Rectal smooth muscle tissue (tissue), 1 donor: Measurements from ENCODE around the gene OR4C15.

Experiments
- H3K27ac ChIP-seq: one replicate; pipeline ENCODE4 v1.7.0; 2013; ENCODE audit warnings: low read depth, low read length, inconsistent platforms
- H3K27me3 ChIP-seq: one replicate; pipeline ENCODE4 v1.7.0; 2013; ENCODE audit warnings: low read length; ENCODE audit not compliant: control insufficient read depth, insufficient read depth
- H3K36me3 ChIP-seq: one replicate; pipeline ENCODE4 v1.7.0; 2013; ENCODE audit warnings: low read length; ENCODE audit not compliant: control insufficient read depth, insufficient read depth
- H3K4me1 ChIP-seq: one replicate; pipeline ENCODE4 v1.7.0; 2013; ENCODE audit warnings: low read length; ENCODE audit not compliant: control insufficient read depth, insufficient read depth
- H3K4me3 ChIP-seq: one replicate; pipeline ENCODE4 v1.7.0; 2013; ENCODE audit warnings: low read length
- H3K9ac ChIP-seq: one replicate; pipeline ENCODE4 v1.7.0; 2013; ENCODE audit warnings: low read length

OR4C15 gene

DNA sequence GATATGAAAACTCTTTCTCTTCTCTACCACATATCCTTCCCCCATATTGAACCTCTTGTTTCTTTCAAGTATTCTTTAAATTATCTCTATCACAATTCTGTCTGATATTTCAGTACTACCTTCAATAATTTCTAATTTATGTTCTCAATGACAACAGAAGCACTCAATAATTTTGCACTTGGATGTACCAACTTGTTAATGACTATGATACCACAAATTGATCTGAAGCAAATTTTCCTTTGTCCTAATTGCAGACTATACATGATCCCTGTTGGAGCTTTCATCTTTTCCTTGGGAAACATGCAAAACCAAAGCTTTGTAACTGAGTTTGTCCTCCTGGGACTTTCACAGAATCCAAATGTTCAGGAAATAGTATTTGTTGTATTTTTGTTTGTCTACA is at the start of gene OR4C15:
Gene OR4C15 (plus strand): TSS at position 301 of the 400 bp plus-strand sequence. CDS start 0 bp downstream, at position 301.
- H3K4me3 ChIP-seq, result no peak within 1 kb of the TSS
- no peaks in the 10 kb centered on the region for H3K4me1 ChIP-seq
- no peaks in the 10 kb centered on the region for H3K36me3 ChIP-seq
- H3K27me3 ChIP-seq, result no peaks in the 10 kb centered on the region
- no peak within 1 kb of the TSS for H3K27ac ChIP-seq
- H3K9ac ChIP-seq, result no peak within 1 kb of the TSS

DNA sequence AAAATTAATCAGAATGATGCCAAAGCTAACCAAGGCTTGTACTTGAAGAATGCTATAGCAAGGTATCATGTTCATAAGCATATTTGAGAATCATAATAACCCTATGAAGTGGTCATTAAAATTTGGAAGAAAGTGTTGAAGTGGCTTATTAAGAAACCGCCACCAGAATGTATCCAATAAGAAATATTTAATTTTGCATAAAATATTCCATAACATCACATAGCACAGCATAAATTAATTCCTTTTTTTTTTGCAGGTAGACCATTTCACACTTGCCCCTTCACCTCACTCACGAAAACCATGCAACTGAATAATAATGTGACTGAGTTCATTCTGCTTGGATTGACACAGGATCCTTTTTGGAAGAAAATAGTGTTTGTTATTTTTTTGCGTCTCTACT is 17.6 kb downstream of the OR4C15 start, which contains the start of gene OR4C16:
Gene OR4C16 (plus strand): TSS at position 301 of the 400 bp plus-strand sequence. CDS start 0 bp downstream, at position 301.
- no peaks in the 10 kb centered on the region for H3K36me3 ChIP-seq
- H3K9ac ChIP-seq, result no peak within 1 kb of the TSS
- no peaks in the 10 kb centered on the region for H3K4me1 ChIP-seq
- no peak within 1 kb of the TSS for H3K4me3 ChIP-seq
- H3K27me3 ChIP-seq, result no peaks in the 10 kb centered on the region
- no peak within 1 kb of the TSS for H3K27ac ChIP-seq

DNA sequence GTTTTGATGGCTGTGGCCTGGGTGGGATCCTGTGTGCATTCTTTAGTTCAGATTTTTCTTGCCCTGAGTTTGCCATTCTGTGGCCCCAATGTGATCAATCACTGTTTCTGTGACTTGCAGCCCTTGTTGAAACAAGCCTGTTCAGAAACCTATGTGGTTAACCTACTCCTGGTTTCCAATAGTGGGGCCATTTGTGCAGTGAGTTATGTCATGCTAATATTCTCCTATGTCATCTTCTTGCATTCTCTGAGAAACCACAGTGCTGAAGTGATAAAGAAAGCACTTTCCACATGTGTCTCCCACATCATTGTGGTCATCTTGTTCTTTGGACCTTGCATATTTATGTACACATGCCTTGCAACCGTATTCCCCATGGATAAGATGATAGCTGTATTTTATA is 18.3 kb downstream of the OR4C15 start:
- Histone ChIP-seq H3K27me3 (no peaks in the 10 kb centered on the region), H3K4me3 (no peak overlapping the region), H3K9ac (no peak overlapping the region), H3K4me1 (no peaks in the 10 kb centered on the region), H3K27ac (no peak overlapping the region), H3K36me3 (no peaks in the 10 kb centered on the region)
